Mesenteric fat pad (tissue), 1 donor: Measurements from ENCODE around the gene GRPEL1. TPM values are rescaled to one million over a fixed set of nuclear protein-coding genes. Genes with fewer than 3 reads are reported as not detected.
"Not testable (repeated sequence)": the region's sequence is repeated elsewhere in the genome, so short reads cannot be mapped to it uniquely, and the experiment has no call there.

ENCODE experiments used
- DNase-seq: peaks from one replicate; pipeline ENCODE4 v3.0.0-alpha.2; 2020; ENCODE audit warnings: low spot score
- total RNA-seq: library from RNA; stranded (reverse); fragmentation: NEBNext Ultra II Directional; extraction: Animal tissue kit (Norgen Biotek cat#: 25700); gene quantifications from one replicate; pipeline ENCODE4 v1.2.1, GENCODE V29; 2021
- donor health status: DM: yes; HTN: yes; CAD: no.

GRPEL1 gene
- total RNA-seq, 1 donor from 2014 or later: 42.8 TPM

- DNase-seq: peak; percentile 62
Measured at GRCh38 chr4:7094916-7095315, 27.1 kb upstream of the GRPEL1 start.

GRCh38 chr4:7092026-7092425 lies 24.2 kb upstream of the GRPEL1 start:
- no peak for DNase-seq

GRCh38 chr4:7089213-7089986 lies 21.5 kb upstream of the GRPEL1 start:
- peak; percentile 16 for DNase-seq

GRCh38 chr4:7087036-7087435 lies 19.2 kb upstream of the GRPEL1 start:
- peak; percentile 4 for DNase-seq

GRCh38 chr4:7086384-7086783 lies 18.5 kb upstream of the GRPEL1 start:
- no peak for DNase-seq

- DNase-seq: peak; percentile 12
Measured at GRCh38 chr4:7084564-7084961, 16.7 kb upstream of the GRPEL1 start.

- peak; percentile 51 for DNase-seq
Measured at GRCh38 chr4:7083597-7084563, 16.0 kb upstream of the GRPEL1 start.

GRCh38 chr4:7079909-7080308 lies 12.0 kb upstream of the GRPEL1 start:
- not testable (repeated sequence) for DNase-seq

- not testable (repeated sequence) for DNase-seq
Measured at GRCh38 chr4:7079483-7079882, 11.6 kb upstream of the GRPEL1 start.

- no peak for DNase-seq
Measured at GRCh38 chr4:7078025-7078424, 10.2 kb upstream of the GRPEL1 start.

GRCh38 chr4:7077371-7077770 lies 9.5 kb upstream of the GRPEL1 start:
- no peak for DNase-seq

- no peak for DNase-seq
Measured at GRCh38 chr4:7076696-7077082, 8.8 kb upstream of the GRPEL1 start.

GRCh38 chr4:7075962-7076695 lies 8.3 kb upstream of the GRPEL1 start:
- no peak for DNase-seq

GRCh38 chr4:7074426-7074825 lies 6.6 kb upstream of the GRPEL1 start:
- DNase-seq: no peak

GRCh38 chr4:7073526-7074390 lies 5.9 kb upstream of the GRPEL1 start:
- no peak for DNase-seq

GRCh38 chr4:7073059-7073458 lies 5.2 kb upstream of the GRPEL1 start:
- DNase-seq: no peak

- DNase-seq: no peak
Measured at GRCh38 chr4:7070729-7071511, 3.1 kb upstream of the GRPEL1 start.

- no peak for DNase-seq
Measured at GRCh38 chr4:7068883-7069282, 1.0 kb upstream of the GRPEL1 start.

- DNase-seq: peak; percentile 100
Measured at GRCh38 chr4:7068279-7068842, 497 bp upstream of the GRPEL1 start.

GRCh38 chr4:7067126-7067451 lies 775 bp downstream of the GRPEL1 start:
- no peak for DNase-seq
